ENCODE data around the gene COPZ1. TPM values are rescaled to one million over a fixed set of nuclear protein-coding genes. Genes with fewer than 3 reads are reported as not detected.

COPZ1 gene
- polyA plus RNA-seq, 3 donors, result 78.9 to 190 (median 176) TPM

- Mint-ChIP-seq H3K9me3 (peaks cover 0 to 2% (median 0%) of the 10 kb centered on the region in 7 donors), H3K27ac (peak overlapping the region in 5 of 7 donors; percentile 66 to 100 (median 100)), H3K4me1 (peaks cover 88% of the 10 kb centered on the region), H3K27me3 (ENCODE audit: low read depth in 3 of 3) (peaks cover 0 to 7% (median 2%) of the 10 kb centered on the region in 3 donors), H3K4me3 (no peak overlapping the region), H3K36me3 (peaks cover 17 to 24% of the 10 kb centered on the region in 2 donors)
- WGBS (ENCODE audit: insufficient coverage), result 100% methylated on average over 2 of the region's 3 CpGs
- Histone ChIP-seq H3K9me3 (replicated peaks in 1 of 2; ENCODE audit: control insufficient read depth in 1 of 2, insufficient read depth in 1 of 2, low read length in 2 of 2) (no peaks in the 10 kb centered on the region), H3K36me3 (replicated peaks in 1 of 2; ENCODE audit: control insufficient read depth in 1 of 2, insufficient read depth in 2 of 2, low read length in 2 of 2) (peaks cover 0 to 4% of the 10 kb centered on the region in 2 donors), H3K27ac (ENCODE audit: low read depth in 1 of 2, low read length in 2 of 2) (peak overlapping the region in 1 of 2 donors; percentile 97), H3K79me2 (ENCODE audit: insufficient read depth, low read length) (peaks cover 35% of the 10 kb centered on the region), H4K20me1 (ENCODE audit: insufficient read depth, low read length) (no peaks in the 10 kb centered on the region), H3K4me2 (replicated peaks; ENCODE audit: extremely low read depth, low read length, poor library complexity, severe bottlenecking) (no peak overlapping the region), H3K27me3 (ENCODE audit: control insufficient read depth in 2 of 2, insufficient read depth in 2 of 2, low read length in 2 of 2) (no peaks in the 10 kb centered on the region), H3K4me3 (replicated peaks in 1 of 3; ENCODE audit: low read depth in 2 of 3, low read length in 3 of 3) (no peak overlapping the region), H3K9ac (ENCODE audit: insufficient read depth, low read length, poor library complexity, severe bottlenecking) (no peak overlapping the region), H3K4me1 (ENCODE audit: control insufficient read depth in 1 of 2, insufficient read depth in 2 of 2, low read length in 2 of 2) (peaks cover 96 to 98% of the 10 kb centered on the region in 2 donors), H2AFZ (ENCODE audit: insufficient read depth, low read depth, low read length, poor library complexity, severe bottlenecking) (no peak overlapping the region)
- no peak for TF ChIP-seq CTCF (IDR thresholded peaks at IDR 0.05)
- intact Hi-C loops (cut with micrococcal nuclease), result no loop called here
- no peak for DNase-seq
Measured at GRCh38 chr12:54387114-54387467, 62.2 kb downstream of the COPZ1 start.

GRCh38 chr12:54388237-54389133 is 63.6 kb downstream of the COPZ1 start:
- H3K27ac ChIP-seq (ENCODE audit: low read depth in 1 of 2, low read length in 2 of 2), result peak overlapping the region; percentile 35 to 97

More at GRCh38 chr12:54388237-54389133, 63.6 kb downstream of the COPZ1 start:
- intact Hi-C loops (cut with micrococcal nuclease), result no loop called here
- no peaks in the 10 kb centered on the region for H4K20me1 ChIP-seq (ENCODE audit: insufficient read depth, low read length)
- Mint-ChIP-seq H3K9me3 (peaks cover 0 to 2% (median 0%) of the 10 kb centered on the region in 7 donors), H3K27me3 (ENCODE audit: low read depth in 3 of 3) (peaks cover 0 to 7% (median 2%) of the 10 kb centered on the region in 3 donors), H3K4me1 (peaks cover 93% of the 10 kb centered on the region), H3K27ac (peak overlapping the region; percentile 33 to 100 (median 78)), H3K36me3 (peaks cover 15 to 34% of the 10 kb centered on the region in 2 donors), H3K4me3 (no peak overlapping the region)
- H3K9me3 ChIP-seq (replicated peaks in 1 of 2; ENCODE audit: control insufficient read depth in 1 of 2, insufficient read depth in 1 of 2, low read length in 2 of 2), result no peaks in the 10 kb centered on the region
- H3K36me3 ChIP-seq (replicated peaks in 1 of 2; ENCODE audit: control insufficient read depth in 1 of 2, insufficient read depth in 2 of 2, low read length in 2 of 2), result no peaks in the 10 kb centered on the region
- WGBS (ENCODE audit: insufficient coverage), result 33% methylated on average over 1 of the region's 4 CpGs
- no peak for TF ChIP-seq CTCF (IDR thresholded peaks at IDR 0.05)
- peaks cover 99 to 100% of the 10 kb centered on the region in 2 donors for H3K4me1 ChIP-seq (ENCODE audit: control insufficient read depth in 1 of 2, insufficient read depth in 2 of 2, low read length in 2 of 2)
- H3K4me3 ChIP-seq (replicated peaks in 1 of 3; ENCODE audit: low read depth in 2 of 3, low read length in 3 of 3), result no peak overlapping the region
- H2AFZ ChIP-seq (ENCODE audit: insufficient read depth, low read depth, low read length, poor library complexity, severe bottlenecking), result no peak overlapping the region
- H3K9ac ChIP-seq (ENCODE audit: insufficient read depth, low read length, poor library complexity, severe bottlenecking), result no peak overlapping the region
- H3K27me3 ChIP-seq (ENCODE audit: control insufficient read depth in 2 of 2, insufficient read depth in 2 of 2, low read length in 2 of 2), result no peaks in the 10 kb centered on the region
- DNase-seq, result no peak
- no peak overlapping the region for H3K4me2 ChIP-seq (replicated peaks; ENCODE audit: extremely low read depth, low read length, poor library complexity, severe bottlenecking)
- peaks cover 28% of the 10 kb centered on the region for H3K79me2 ChIP-seq (ENCODE audit: insufficient read depth, low read length)
